ENCODE measurements around the gene UBTD2.

GRCh38 chr5:172207511-172207910, 76.1 kb downstream of the UBTD2 start:
- TF ChIP-seq POLR2A (IDR thresholded peaks at IDR 0.05) (no peak), CTCF (IDR thresholded peaks at IDR 0.05) (no peak)
